ENCODE measurements around the gene VWA5B1.

VWA5B1 gene

GRCh38 chr1:20379075-20379474 is 88.4 kb downstream of the VWA5B1 start:
- H3K9me3 Mint-ChIP-seq, result no peaks in the 10 kb centered on the region
- H3K27me3 Mint-ChIP-seq, result peaks cover 19% of the 10 kb centered on the region
- H3K4me3 Mint-ChIP-seq, result no peak overlapping the region
- intact Hi-C loops (cut with micrococcal nuclease), result loop anchor here (5.0 kb wide), 1 partner anchor 113 kb away; no protein-coding TSS in a partner anchor
- no peaks in the 10 kb centered on the region for H3K36me3 Mint-ChIP-seq (ENCODE audit: low read depth)
- no peak overlapping the region for H3K27ac Mint-ChIP-seq
- H3K4me1 Mint-ChIP-seq (ENCODE audit: low read depth), result no peaks in the 10 kb centered on the region

GRCh38 chr1:20380175-20380574 is 89.5 kb downstream of the VWA5B1 start:
- Mint-ChIP-seq H3K36me3 (ENCODE audit: low read depth) (no peaks in the 10 kb centered on the region), H3K27ac (no peak overlapping the region), H3K9me3 (no peaks in the 10 kb centered on the region), H3K4me3 (no peak overlapping the region), H3K4me1 (ENCODE audit: low read depth) (no peaks in the 10 kb centered on the region), H3K27me3 (peaks cover 25% of the 10 kb centered on the region)
- intact Hi-C loops (cut with micrococcal nuclease), result no loop called here

- Mint-ChIP-seq H3K36me3 (ENCODE audit: low read depth) (no peaks in the 10 kb centered on the region), H3K4me1 (ENCODE audit: low read depth) (no peaks in the 10 kb centered on the region), H3K27me3 (peaks cover 25% of the 10 kb centered on the region), H3K9me3 (no peaks in the 10 kb centered on the region), H3K4me3 (no peak overlapping the region), H3K27ac (no peak overlapping the region)
- intact Hi-C loops (cut with micrococcal nuclease), result no loop called here
Observed at GRCh38 chr1:20380616-20381035, 90.0 kb downstream of the VWA5B1 start.

GRCh38 chr1:20381045-20381641 is 90.5 kb downstream of the VWA5B1 start:
- Mint-ChIP-seq H3K27me3 (peaks cover 29% of the 10 kb centered on the region), H3K4me1 (ENCODE audit: low read depth) (no peaks in the 10 kb centered on the region), H3K36me3 (ENCODE audit: low read depth) (no peaks in the 10 kb centered on the region), H3K4me3 (no peak overlapping the region), H3K9me3 (no peaks in the 10 kb centered on the region), H3K27ac (no peak overlapping the region)
- intact Hi-C loops (cut with micrococcal nuclease), result no loop called here

GRCh38 chr1:20381961-20382360 is 91.3 kb downstream of the VWA5B1 start:
- H3K4me1 Mint-ChIP-seq (ENCODE audit: low read depth), result no peaks in the 10 kb centered on the region
- no peaks in the 10 kb centered on the region for H3K36me3 Mint-ChIP-seq (ENCODE audit: low read depth)
- H3K4me3 Mint-ChIP-seq, result no peak overlapping the region
- intact Hi-C loops (cut with micrococcal nuclease), result no loop called here
- no peak overlapping the region for H3K27ac Mint-ChIP-seq
- no peaks in the 10 kb centered on the region for H3K9me3 Mint-ChIP-seq
- peaks cover 33% of the 10 kb centered on the region for H3K27me3 Mint-ChIP-seq

- Mint-ChIP-seq H3K27me3 (peaks cover 40% of the 10 kb centered on the region), H3K27ac (no peak overlapping the region), H3K36me3 (ENCODE audit: low read depth) (no peaks in the 10 kb centered on the region), H3K4me1 (ENCODE audit: low read depth) (no peaks in the 10 kb centered on the region), H3K9me3 (no peaks in the 10 kb centered on the region), H3K4me3 (no peak overlapping the region)
- intact Hi-C loops (cut with micrococcal nuclease), result no loop called here
Observed at GRCh38 chr1:20382711-20383110, 92.0 kb downstream of the VWA5B1 start.

- no peak overlapping the region for H3K4me3 Mint-ChIP-seq
- no peaks in the 10 kb centered on the region for H3K36me3 Mint-ChIP-seq (ENCODE audit: low read depth)
- H3K27ac Mint-ChIP-seq, result no peak overlapping the region
- intact Hi-C loops (cut with micrococcal nuclease), result no loop called here
- H3K4me1 Mint-ChIP-seq (ENCODE audit: low read depth), result no peaks in the 10 kb centered on the region
- H3K9me3 Mint-ChIP-seq, result no peaks in the 10 kb centered on the region
- H3K27me3 Mint-ChIP-seq, result peaks cover 40% of the 10 kb centered on the region
Observed at GRCh38 chr1:20383631-20384030, 93.0 kb downstream of the VWA5B1 start.

GRCh38 chr1:20385630-20386029 is 95.0 kb downstream of the VWA5B1 start:
- intact Hi-C loops (cut with micrococcal nuclease), result no loop called here
- no peaks in the 10 kb centered on the region for H3K36me3 Mint-ChIP-seq (ENCODE audit: low read depth)
- H3K4me1 Mint-ChIP-seq (ENCODE audit: low read depth), result no peaks in the 10 kb centered on the region
- no peak overlapping the region for H3K27ac Mint-ChIP-seq
- no peak overlapping the region for H3K4me3 Mint-ChIP-seq
- no peaks in the 10 kb centered on the region for H3K9me3 Mint-ChIP-seq
- peaks cover 37% of the 10 kb centered on the region for H3K27me3 Mint-ChIP-seq

GRCh38 chr1:20386323-20387081 is 95.8 kb downstream of the VWA5B1 start:
- Mint-ChIP-seq H3K36me3 (ENCODE audit: low read depth) (no peaks in the 10 kb centered on the region), H3K4me3 (no peak overlapping the region), H3K27ac (no peak overlapping the region), H3K4me1 (ENCODE audit: low read depth) (no peaks in the 10 kb centered on the region), H3K27me3 (peaks cover 37% of the 10 kb centered on the region), H3K9me3 (no peaks in the 10 kb centered on the region)
- intact Hi-C loops (cut with micrococcal nuclease), result no loop called here

GRCh38 chr1:20389571-20389970 is 98.9 kb downstream of the VWA5B1 start:
- Mint-ChIP-seq H3K4me1 (ENCODE audit: low read depth) (no peaks in the 10 kb centered on the region), H3K4me3 (no peak overlapping the region), H3K27me3 (peaks cover 35% of the 10 kb centered on the region), H3K36me3 (ENCODE audit: low read depth) (no peaks in the 10 kb centered on the region), H3K9me3 (peaks cover 8% of the 10 kb centered on the region), H3K27ac (no peak overlapping the region)
- intact Hi-C loops (cut with micrococcal nuclease), result no loop called here

GRCh38 chr1:20390589-20391331 is 100.1 kb downstream of the VWA5B1 start:
- no peak overlapping the region for H3K27ac Mint-ChIP-seq
- no peaks in the 10 kb centered on the region for H3K4me1 Mint-ChIP-seq (ENCODE audit: low read depth)
- no peak overlapping the region for H3K4me3 Mint-ChIP-seq
- peaks cover 27% of the 10 kb centered on the region for H3K27me3 Mint-ChIP-seq
- H3K9me3 Mint-ChIP-seq, result peaks cover 11% of the 10 kb centered on the region
- intact Hi-C loops (cut with micrococcal nuclease), result no loop called here
- no peaks in the 10 kb centered on the region for H3K36me3 Mint-ChIP-seq (ENCODE audit: low read depth)

- H3K4me1 Mint-ChIP-seq (ENCODE audit: low read depth), result no peaks in the 10 kb centered on the region
- peaks cover 23% of the 10 kb centered on the region for H3K27me3 Mint-ChIP-seq
- H3K9me3 Mint-ChIP-seq, result peaks cover 11% of the 10 kb centered on the region
- intact Hi-C loops (cut with micrococcal nuclease), result no loop called here
- H3K36me3 Mint-ChIP-seq (ENCODE audit: low read depth), result no peaks in the 10 kb centered on the region
- no peak overlapping the region for H3K4me3 Mint-ChIP-seq
- H3K27ac Mint-ChIP-seq, result no peak overlapping the region
Observed at GRCh38 chr1:20395255-20395654, 104.6 kb downstream of the VWA5B1 start.

GRCh38 chr1:20398744-20399143 is 108.1 kb downstream of the VWA5B1 start:
- no peak overlapping the region for H3K4me3 Mint-ChIP-seq
- H3K27me3 Mint-ChIP-seq, result peaks cover 39% of the 10 kb centered on the region
- no peaks in the 10 kb centered on the region for H3K36me3 Mint-ChIP-seq (ENCODE audit: low read depth)
- intact Hi-C loops (cut with micrococcal nuclease), result no loop called here
- no peaks in the 10 kb centered on the region for H3K4me1 Mint-ChIP-seq (ENCODE audit: low read depth)
- H3K9me3 Mint-ChIP-seq, result peaks cover 11% of the 10 kb centered on the region
- no peak overlapping the region for H3K27ac Mint-ChIP-seq

GRCh38 chr1:20399196-20399595 is 108.5 kb downstream of the VWA5B1 start:
- Mint-ChIP-seq H3K9me3 (peaks cover 7% of the 10 kb centered on the region), H3K27me3 (peaks cover 38% of the 10 kb centered on the region), H3K4me1 (ENCODE audit: low read depth) (no peaks in the 10 kb centered on the region)

More at GRCh38 chr1:20399196-20399595, 108.5 kb downstream of the VWA5B1 start:
- H3K4me3 Mint-ChIP-seq, result no peak overlapping the region
- intact Hi-C loops (cut with micrococcal nuclease), result no loop called here
- no peaks in the 10 kb centered on the region for H3K36me3 Mint-ChIP-seq (ENCODE audit: low read depth)
- no peak overlapping the region for H3K27ac Mint-ChIP-seq
